ENCODE data around the gene IGF2R.

DNA sequence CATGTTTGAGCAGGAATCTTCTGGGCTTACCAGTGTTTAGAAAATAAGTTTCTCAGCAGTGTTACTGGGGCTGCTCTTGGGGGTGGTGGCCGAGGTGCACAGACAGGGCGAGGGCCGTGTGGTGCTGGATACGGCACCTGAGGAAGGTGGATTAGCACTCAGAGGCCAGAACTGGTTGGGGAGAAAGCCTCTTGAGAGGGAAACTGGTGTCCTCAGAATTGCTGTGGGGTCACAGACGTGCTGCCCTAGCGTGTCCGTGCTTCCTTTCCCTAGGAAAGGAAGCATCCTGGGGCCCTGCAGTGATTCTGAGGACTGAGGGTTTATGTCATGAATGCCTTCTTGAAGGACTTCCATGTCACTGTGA lies 120.6 kb downstream of the IGF2R start:
- TF ChIP-seq, protein P1, sequence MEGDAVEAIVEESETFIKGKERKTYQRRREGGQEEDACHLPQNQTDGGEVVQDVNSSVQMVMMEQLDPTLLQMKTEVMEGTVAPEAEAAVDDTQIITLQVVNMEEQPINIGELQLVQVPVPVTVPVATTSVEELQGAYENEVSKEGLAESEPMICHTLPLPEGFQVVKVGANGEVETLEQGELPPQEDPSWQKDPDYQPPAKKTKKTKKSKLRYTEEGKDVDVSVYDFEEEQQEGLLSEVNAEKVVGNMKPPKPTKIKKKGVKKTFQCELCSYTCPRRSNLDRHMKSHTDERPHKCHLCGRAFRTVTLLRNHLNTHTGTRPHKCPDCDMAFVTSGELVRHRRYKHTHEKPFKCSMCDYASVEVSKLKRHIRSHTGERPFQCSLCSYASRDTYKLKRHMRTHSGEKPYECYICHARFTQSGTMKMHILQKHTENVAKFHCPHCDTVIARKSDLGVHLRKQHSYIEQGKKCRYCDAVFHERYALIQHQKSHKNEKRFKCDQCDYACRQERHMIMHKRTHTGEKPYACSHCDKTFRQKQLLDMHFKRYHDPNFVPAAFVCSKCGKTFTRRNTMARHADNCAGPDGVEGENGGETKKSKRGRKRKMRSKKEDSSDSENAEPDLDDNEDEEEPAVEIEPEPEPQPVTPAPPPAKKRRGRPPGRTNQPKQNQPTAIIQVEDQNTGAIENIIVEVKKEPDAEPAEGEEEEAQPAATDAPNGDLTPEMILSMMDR (IDR thresholded peaks at IDR 0.05; ENCODE audit: low read length) = no peak
- no peak for TF ChIP-seq EZH2phosphoT487 (IDR thresholded peaks at IDR 0.05; ENCODE audit: low read length)
- TF ChIP-seq EZH2 (optimal IDR thresholded peaks at IDR 0.05; ENCODE audit: low read depth, low read length) = no peak

All from MM.1S (cell line).